ENCODE results near the gene CFTR. TPM values are rescaled to one million over a fixed set of nuclear protein-coding genes. Genes with fewer than 3 reads are reported as not detected.

The CFTR gene
- total RNA-seq, 3 donors from 2014 or later (not counting 1 experiment from before 2014, with no cell fraction given) = not detected

DNA sequence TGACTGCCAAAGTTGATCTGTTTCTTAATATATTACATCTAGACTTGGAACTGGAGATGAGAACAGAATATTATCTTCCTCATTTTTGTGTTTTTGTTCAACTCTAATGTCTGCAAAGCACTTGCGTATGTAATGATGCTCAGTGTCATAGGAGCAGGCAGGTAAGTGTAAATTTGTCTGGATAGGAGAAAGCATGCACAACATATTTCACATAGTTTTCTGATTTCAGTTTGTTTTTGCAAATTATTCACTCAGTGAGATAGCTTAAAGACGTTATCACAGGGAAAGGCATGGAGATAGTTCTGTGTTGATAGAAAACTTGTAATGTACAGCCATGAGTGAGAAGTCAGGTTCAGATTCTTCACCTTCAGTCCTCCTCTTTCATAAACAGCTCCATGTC is 84.8 kb downstream of the CFTR start:
- no peak for TF ChIP-seq CTCF (IDR thresholded peaks at IDR 0.05)

DNA sequence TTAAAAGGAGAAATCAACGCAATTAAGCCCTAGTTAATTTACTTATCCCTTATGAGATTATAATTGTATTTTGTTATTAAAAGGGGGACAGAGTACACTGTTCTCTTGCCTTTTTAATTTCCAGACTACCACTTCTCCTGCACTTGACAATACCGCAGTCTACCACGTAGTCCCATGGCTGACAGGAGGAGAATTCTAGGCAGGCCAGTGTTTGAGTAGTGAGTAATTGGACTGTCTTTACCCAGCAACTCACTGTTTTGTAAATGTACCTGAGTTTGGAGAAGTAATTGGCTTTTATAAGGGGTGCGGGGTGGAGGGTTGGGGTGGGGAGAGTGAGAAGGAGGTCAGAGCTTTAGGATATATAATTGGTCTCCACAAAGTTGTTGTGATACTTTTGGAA is 85.4 kb downstream of the CFTR start:
- no peaks in the 10 kb centered on the region for H3K9me3 ChIP-seq (ENCODE audit: control insufficient read depth, insufficient read depth, low read length)
- DNase-seq = no peak
- intact Hi-C loops (cut with micrococcal nuclease) = no loop called here
- Mint-ChIP-seq H3K36me3 (no peaks in the 10 kb centered on the region), H3K27me3 (ENCODE audit: low read depth in 2 of 2) (no peaks in the 10 kb centered on the region), H3K4me1 (no peaks in the 10 kb centered on the region), H3K27ac (no peak overlapping the region), H3K9me3 (peaks cover 4 to 10% of the 10 kb centered on the region in 2 donors), H3K4me3 (no peak overlapping the region)
- no peaks in the 10 kb centered on the region for H3K4me1 ChIP-seq (ENCODE audit: control insufficient read depth, insufficient read depth, low read length)
- no peaks in the 10 kb centered on the region for H3K27me3 ChIP-seq (ENCODE audit: control insufficient read depth, insufficient read depth, low read length)
- TF ChIP-seq CTCF (IDR thresholded peaks at IDR 0.05) = no peak
- H3K36me3 ChIP-seq (ENCODE audit: control insufficient read depth, insufficient read depth, low read length) = no peaks in the 10 kb centered on the region
- H3K4me3 ChIP-seq (ENCODE audit: low read length) = no peak overlapping the region
- no peak for ATAC-seq
- no peak overlapping the region for H3K27ac ChIP-seq (ENCODE audit: low read length)
- WGBS (ENCODE audit: insufficient coverage) = 98% methylated on average over 3 of the region's 4 CpGs

More for the DNA sequence above, 84.8 kb downstream of the CFTR start:
- Mint-ChIP-seq H3K36me3 (no peaks in the 10 kb centered on the region), H3K27ac (no peak overlapping the region), H3K9me3 (peaks cover 4 to 10% of the 10 kb centered on the region in 2 donors), H3K4me3 (no peak overlapping the region), H3K27me3 (ENCODE audit: low read depth in 2 of 2) (no peaks in the 10 kb centered on the region), H3K4me1 (no peaks in the 10 kb centered on the region)
- Histone ChIP-seq H3K9me3 (ENCODE audit: control insufficient read depth, insufficient read depth, low read length) (no peaks in the 10 kb centered on the region), H3K4me3 (ENCODE audit: low read length) (no peak overlapping the region), H3K27me3 (ENCODE audit: control insufficient read depth, insufficient read depth, low read length) (no peaks in the 10 kb centered on the region), H3K36me3 (ENCODE audit: control insufficient read depth, insufficient read depth, low read length) (no peaks in the 10 kb centered on the region), H3K4me1 (ENCODE audit: control insufficient read depth, insufficient read depth, low read length) (no peaks in the 10 kb centered on the region), H3K27ac (ENCODE audit: low read length) (no peak overlapping the region)
- DNase-seq (no peak), ATAC-seq (no peak)
- WGBS (ENCODE audit: insufficient coverage) = 100% methylated on average over 1 of the region's 2 CpGs
- intact Hi-C loops (cut with micrococcal nuclease) = no loop called here

DNA sequence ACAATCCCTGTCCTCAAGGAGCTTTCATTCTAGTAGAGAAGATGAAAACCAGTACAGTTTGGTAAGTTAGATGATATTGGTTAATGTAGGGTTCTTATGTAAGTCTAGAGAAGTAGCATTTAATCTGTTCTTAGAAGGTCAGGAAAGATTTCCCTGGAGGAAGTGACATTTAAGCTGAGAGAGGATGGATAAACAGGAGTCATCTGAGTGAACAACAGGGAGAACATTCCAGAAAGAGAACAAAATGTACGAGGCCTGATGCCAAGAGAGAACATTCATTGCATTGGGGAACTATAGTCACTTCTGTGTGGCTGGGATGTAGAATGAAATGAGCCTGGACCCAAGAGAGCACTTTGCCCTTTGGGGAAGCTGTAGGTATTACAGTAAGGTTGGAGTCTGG is 88.0 kb downstream of the CFTR start:
- no peaks in the 10 kb centered on the region for H3K4me1 Mint-ChIP-seq
- H3K4me3 ChIP-seq (ENCODE audit: low read length) = no peak overlapping the region
- no peak overlapping the region for H3K27ac ChIP-seq (ENCODE audit: low read length)
- no peak for DNase-seq
- no peaks in the 10 kb centered on the region for H3K9me3 ChIP-seq (ENCODE audit: control insufficient read depth, insufficient read depth, low read length)
- H3K36me3 Mint-ChIP-seq = no peaks in the 10 kb centered on the region
- no peaks in the 10 kb centered on the region for H3K4me1 ChIP-seq (ENCODE audit: control insufficient read depth, insufficient read depth, low read length)
- 71% methylated on average over 1 of the region's 1 CpG for WGBS (ENCODE audit: insufficient coverage)
- H3K27me3 ChIP-seq (ENCODE audit: control insufficient read depth, insufficient read depth, low read length) = no peaks in the 10 kb centered on the region
- H3K4me3 Mint-ChIP-seq = no peak overlapping the region
- H3K9me3 Mint-ChIP-seq = peaks cover 6% of the 10 kb centered on the region in 2 donors
- ATAC-seq = no peak
- H3K27me3 Mint-ChIP-seq (ENCODE audit: low read depth in 2 of 2) = no peaks in the 10 kb centered on the region
- TF ChIP-seq CTCF (IDR thresholded peaks at IDR 0.05) = no peak
- H3K36me3 ChIP-seq (ENCODE audit: control insufficient read depth, insufficient read depth, low read length) = no peaks in the 10 kb centered on the region
- H3K27ac Mint-ChIP-seq = no peak overlapping the region
- intact Hi-C loops (cut with micrococcal nuclease) = no loop called here

GRCh38 chr7:117572856-117573620 is 93.2 kb downstream of the CFTR start:
- Histone ChIP-seq H3K27ac (ENCODE audit: low read length) (no peak overlapping the region), H3K27me3 (ENCODE audit: control insufficient read depth, insufficient read depth, low read length) (no peaks in the 10 kb centered on the region), H3K9me3 (ENCODE audit: control insufficient read depth, insufficient read depth, low read length) (no peaks in the 10 kb centered on the region), H3K36me3 (ENCODE audit: control insufficient read depth, insufficient read depth, low read length) (no peaks in the 10 kb centered on the region), H3K4me1 (ENCODE audit: control insufficient read depth, insufficient read depth, low read length) (no peaks in the 10 kb centered on the region), H3K4me3 (ENCODE audit: low read length) (no peak overlapping the region)
- Mint-ChIP-seq H3K27me3 (ENCODE audit: low read depth in 2 of 2) (no peaks in the 10 kb centered on the region), H3K9me3 (peaks cover 8 to 12% of the 10 kb centered on the region in 2 donors), H3K27ac (no peak overlapping the region), H3K36me3 (no peaks in the 10 kb centered on the region), H3K4me1 (no peaks in the 10 kb centered on the region), H3K4me3 (no peak overlapping the region)
- DNase-seq (no peak), ATAC-seq (no peak)
- no peak for TF ChIP-seq CTCF (IDR thresholded peaks at IDR 0.05)
- intact Hi-C loops (cut with micrococcal nuclease) = no loop called here

All from natural killer cell (primary cell).